HG02571 (cell line): Measurements from ENCODE around the gene CCL2.

Experiments
- ATAC-seq: cut with Tn5 transposase; IDR thresholded peaks from one replicate; pipeline ENCODE4 v1.9.1; 2021; ENCODE audit warnings: mild to moderate bottlenecking, moderate library complexity; ENCODE audit not compliant: unreplicated experiment

Gene CCL2

GRCh38 chr17:34261568-34262337, 6.7 kb downstream of the CCL2 start:
- no peak for ATAC-seq

- ATAC-seq, result no peak
Observed at GRCh38 chr17:34265711-34266110, 10.6 kb downstream of the CCL2 start.

GRCh38 chr17:34269969-34270368, 14.9 kb downstream of the CCL2 start, which contains the start of gene CCL7:
CCL7 (plus strand) TSS chr17:34270221; CDS start chr17:34270291, 70 bp downstream.
- ATAC-seq, result no peak

GRCh38 chr17:34275881-34276280, 20.8 kb downstream of the CCL2 start:
- no peak for ATAC-seq

- ATAC-seq, result no peak
Observed at GRCh38 chr17:34276826-34277225, 21.7 kb downstream of the CCL2 start.

- no peak for ATAC-seq
Observed at GRCh38 chr17:34283571-34283970, 28.5 kb downstream of the CCL2 start.

- no peak for ATAC-seq
Observed at GRCh38 chr17:34285286-34285792, 30.3 kb downstream of the CCL2 start, which contains the start of gene CCL11. CCL11 (plus strand) TSS chr17:34285742; CDS start chr17:34285809, 67 bp downstream.

GRCh38 chr17:34287875-34288274, 32.8 kb downstream of the CCL2 start:
- ATAC-seq, result no peak

GRCh38 chr17:34290586-34290985, 35.5 kb downstream of the CCL2 start:
- ATAC-seq, result no peak

- no peak for ATAC-seq
Observed at GRCh38 chr17:34291721-34292348, 36.8 kb downstream of the CCL2 start.

GRCh38 chr17:34299027-34299426, 43.9 kb downstream of the CCL2 start:
- ATAC-seq, result no peak

- no peak for ATAC-seq
Observed at GRCh38 chr17:34299956-34300577, 45.0 kb downstream of the CCL2 start.

GRCh38 chr17:34300652-34301370, 45.7 kb downstream of the CCL2 start:
- ATAC-seq, result no peak

- ATAC-seq, result no peak
Observed at GRCh38 chr17:34301986-34302385, 46.9 kb downstream of the CCL2 start.

GRCh38 chr17:34302636-34303035, 47.6 kb downstream of the CCL2 start:
- ATAC-seq, result no peak

GRCh38 chr17:34303606-34304005, 48.5 kb downstream of the CCL2 start:
- ATAC-seq, result no peak

GRCh38 chr17:34305061-34305460, 50.0 kb downstream of the CCL2 start:
- ATAC-seq, result no peak

- no peak for ATAC-seq
Observed at GRCh38 chr17:34305606-34306005, 50.5 kb downstream of the CCL2 start.

GRCh38 chr17:34306466-34306865, 51.4 kb downstream of the CCL2 start:
- no peak for ATAC-seq
